ENCODE data around the gene MYBPC2. TPM values are rescaled to one million over a fixed set of nuclear protein-coding genes. Genes with fewer than 3 reads are reported as not detected.
"Not testable (repeated sequence)": the region's sequence is repeated elsewhere in the genome, so short reads cannot be mapped to it uniquely, and the experiment has no call there.

MYBPC2 gene
- total RNA-seq (1 to 10 TPM in 1 of 2 donors, under 1 TPM in 1; 0.89 to 3.5 TPM), polyA plus RNA-seq (ENCODE audit: insufficient read length in 2 of 2) (1 to 10 TPM in 1 of 2 donors, under 1 TPM in 1; 0.62 to 2.0 TPM)
- long read RNA-seq, donor 1, partial matches to known transcripts = 0 of 1 reads
- long read RNA-seq, donor 1, other reads (novel, unspliced or antisense) = 0 of 1 reads
- long read RNA-seq, donor 2 = 0 reads
- long read RNA-seq, donor 3 = 0 reads
- long read RNA-seq, donor 4 = 0 reads

DNA sequence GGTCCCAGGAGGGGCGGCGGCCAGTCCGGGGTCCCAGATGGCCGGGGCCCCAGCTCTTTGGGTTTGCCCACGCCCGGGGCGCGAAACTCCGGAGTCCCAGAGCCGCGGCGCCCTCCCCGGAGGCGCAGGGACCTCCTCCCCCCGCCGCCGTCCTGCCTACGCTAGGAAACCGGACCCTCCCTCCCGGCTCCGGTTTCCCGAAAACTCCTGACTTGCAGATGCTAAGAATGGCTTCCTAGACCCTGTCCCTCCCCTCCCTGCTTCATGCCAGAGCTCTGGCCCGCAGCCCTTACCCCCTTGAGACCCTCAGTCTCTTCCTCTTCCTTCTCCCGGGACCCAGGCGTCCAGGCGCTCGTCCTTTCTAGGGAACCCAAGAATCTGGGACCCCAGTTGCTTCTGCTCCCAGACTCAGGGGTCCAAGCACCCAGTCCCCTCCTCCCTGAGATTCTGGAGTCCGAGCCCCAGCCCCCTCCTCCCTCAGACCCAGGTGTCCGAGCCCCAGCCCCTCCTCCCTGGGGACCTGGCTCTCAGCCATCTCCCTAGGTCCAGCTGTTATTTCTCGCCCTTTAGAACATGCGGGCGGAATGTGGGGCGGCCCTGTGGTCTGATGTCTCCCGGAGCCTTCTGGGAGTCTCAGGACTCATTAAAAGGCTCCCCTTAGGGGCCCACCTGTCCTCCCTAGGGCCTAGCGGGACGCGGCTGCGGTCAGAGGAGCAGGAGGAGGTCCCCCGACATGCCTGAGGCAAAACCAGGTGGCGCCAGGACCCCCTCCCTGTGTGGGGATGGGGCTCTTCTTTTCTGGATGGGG, at the start of gene MYBPC2:
MYBPC2 (plus strand) TSS at position 672 of the 808 bp plus-strand sequence; CDS start at position 734, 62 bp downstream.
- Histone ChIP-seq H3K27ac (ENCODE audit: low read depth, low read length) (no peak within 1 kb of the TSS), H3K36me3 (ENCODE audit: control insufficient read depth, insufficient read depth, low read length) (no peaks in the 10 kb centered on the region), H3K4me3 (ENCODE audit: low read depth, low read length) (peak within 1 kb of the TSS; percentile 65), H3K9me3 (ENCODE audit: control insufficient read depth, insufficient read depth, low read length) (no peaks in the 10 kb centered on the region), H3K27me3 (ENCODE audit: control insufficient read depth, insufficient read depth, low read length) (peaks cover 29% of the 10 kb centered on the region), H3K4me1 (ENCODE audit: control insufficient read depth, insufficient read depth, low read length) (peaks cover 27% of the 10 kb centered on the region)
- DNase-seq (ENCODE audit: low read depth in 4 of 6, low spot score in 6 of 6) = peak in 3 of 6 donors; percentile 3 to 65 (median 33)
- 3% methylated on average over 40 of the region's 40 CpGs for WGBS (ENCODE audit: insufficient coverage)

DNA sequence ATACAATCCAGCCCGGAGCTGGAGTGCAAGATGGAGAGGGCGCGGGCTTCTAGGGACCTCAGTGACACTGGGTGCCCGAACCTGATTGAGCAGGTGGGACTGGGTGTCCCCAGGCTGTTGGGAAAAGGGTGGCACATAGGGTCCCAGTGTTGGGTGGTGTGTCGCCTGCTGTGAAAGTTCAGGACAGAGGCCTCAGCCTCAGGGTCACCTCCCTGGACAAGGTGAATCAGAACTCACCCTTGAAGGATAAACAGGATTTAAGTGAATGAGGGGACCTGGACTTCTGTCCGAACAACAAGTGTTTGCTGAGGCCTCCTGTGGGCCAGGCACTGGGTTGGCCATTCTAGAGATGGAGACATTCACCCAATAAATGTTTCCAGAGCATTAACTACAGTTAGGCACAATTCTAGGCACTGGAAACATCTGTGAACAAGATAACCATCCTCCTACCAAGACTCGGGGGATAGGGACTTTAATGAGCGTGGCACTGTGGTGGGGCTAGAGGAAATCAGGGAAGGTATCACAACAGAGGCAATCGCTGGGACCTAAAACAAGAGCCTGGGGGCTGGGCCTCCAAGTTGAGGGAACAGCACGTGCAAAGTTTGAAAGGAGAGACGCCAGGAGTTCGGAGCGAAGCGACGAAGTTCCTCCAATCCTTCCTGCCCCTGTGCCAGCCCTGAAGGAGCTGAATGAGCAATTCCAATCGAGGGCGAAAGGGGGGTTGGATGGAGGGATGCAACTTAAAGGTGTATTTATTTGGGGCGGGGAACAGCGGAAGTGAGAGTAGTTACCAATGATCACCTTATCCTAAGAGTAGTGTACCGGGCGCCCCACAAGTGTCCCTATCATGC, 49.5 kb upstream of the MYBPC2 start:
- DNase-seq (ENCODE audit: low read depth in 4 of 6, low spot score in 6 of 6) = peak in 1 of 6 donors; percentile 4
- peak overlapping the region; percentile 75 for H3K4me3 ChIP-seq (ENCODE audit: low read depth, low read length)
- H3K36me3 ChIP-seq (ENCODE audit: control insufficient read depth, insufficient read depth, low read length) = peaks cover 58% of the 10 kb centered on the region
- H3K9me3 ChIP-seq (ENCODE audit: control insufficient read depth, insufficient read depth, low read length) = no peaks in the 10 kb centered on the region
- no peaks in the 10 kb centered on the region for H3K27me3 ChIP-seq (ENCODE audit: control insufficient read depth, insufficient read depth, low read length)
- H3K4me1 ChIP-seq (ENCODE audit: control insufficient read depth, insufficient read depth, low read length) = peaks cover 52% of the 10 kb centered on the region
- WGBS (ENCODE audit: insufficient coverage) = 43% methylated on average over 17 of the region's 21 CpGs
- peak overlapping the region; percentile 93 for H3K27ac ChIP-seq (ENCODE audit: low read depth, low read length)

GRCh38 chr19:50383852-50384684, 48.6 kb upstream of the MYBPC2 start, which contains the start of gene POLD1:
Gene POLD1 (plus strand): TSS chr19:50384347. CDS start chr19:50398852, 14,505 bp downstream.
- H3K36me3 ChIP-seq (ENCODE audit: control insufficient read depth, insufficient read depth, low read length) = peaks cover 50% of the 10 kb centered on the region
- WGBS (ENCODE audit: insufficient coverage) = under 1% methylated on average over 77 of the region's 78 CpGs
- no peaks in the 10 kb centered on the region for H3K9me3 ChIP-seq (ENCODE audit: control insufficient read depth, insufficient read depth, low read length)
- peak within 1 kb of the TSS; percentile 93 for H3K27ac ChIP-seq (ENCODE audit: low read depth, low read length)
- peak within 1 kb of the TSS; percentile 75 for H3K4me3 ChIP-seq (ENCODE audit: low read depth, low read length)
- H3K4me1 ChIP-seq (ENCODE audit: control insufficient read depth, insufficient read depth, low read length) = peaks cover 48% of the 10 kb centered on the region
- peak; percentile 83 to 99 (median 89) for DNase-seq (ENCODE audit: low read depth in 4 of 6, low spot score in 6 of 6)
- H3K27me3 ChIP-seq (ENCODE audit: control insufficient read depth, insufficient read depth, low read length) = no peaks in the 10 kb centered on the region

GRCh38 chr19:50384685-50385535, 47.8 kb upstream of the MYBPC2 start:
- WGBS (ENCODE audit: insufficient coverage) = 15% methylated on average over 26 of the region's 26 CpGs
- peak in 1 of 6 donors; percentile 6 for DNase-seq (ENCODE audit: low read depth in 4 of 6, low spot score in 6 of 6)
- Histone ChIP-seq H3K27ac (ENCODE audit: low read depth, low read length) (peak overlapping the region; percentile 93), H3K4me3 (ENCODE audit: low read depth, low read length) (peak overlapping the region; percentile 75), H3K36me3 (ENCODE audit: control insufficient read depth, insufficient read depth, low read length) (peaks cover 42% of the 10 kb centered on the region), H3K4me1 (ENCODE audit: control insufficient read depth, insufficient read depth, low read length) (peaks cover 42% of the 10 kb centered on the region), H3K27me3 (ENCODE audit: control insufficient read depth, insufficient read depth, low read length) (no peaks in the 10 kb centered on the region), H3K9me3 (ENCODE audit: control insufficient read depth, insufficient read depth, low read length) (no peaks in the 10 kb centered on the region)

- no peak overlapping the region for H3K4me3 ChIP-seq (ENCODE audit: low read depth, low read length)
Observed at GRCh38 chr19:50387176-50387867, 45.4 kb upstream of the MYBPC2 start.

GRCh38 chr19:50387868-50388245, 44.8 kb upstream of the MYBPC2 start:
- DNase-seq (ENCODE audit: low read depth in 4 of 6, low spot score in 6 of 6) = no peak
- WGBS (ENCODE audit: insufficient coverage) = 79% methylated on average over 6 of the region's 8 CpGs
- no peaks in the 10 kb centered on the region for H3K27me3 ChIP-seq (ENCODE audit: control insufficient read depth, insufficient read depth, low read length)
- no peak overlapping the region for H3K27ac ChIP-seq (ENCODE audit: low read depth, low read length)
- H3K9me3 ChIP-seq (ENCODE audit: control insufficient read depth, insufficient read depth, low read length) = no peaks in the 10 kb centered on the region
- peaks cover 14% of the 10 kb centered on the region for H3K36me3 ChIP-seq (ENCODE audit: control insufficient read depth, insufficient read depth, low read length)
- peaks cover 31% of the 10 kb centered on the region for H3K4me1 ChIP-seq (ENCODE audit: control insufficient read depth, insufficient read depth, low read length)
- H3K4me3 ChIP-seq (ENCODE audit: low read depth, low read length) = no peak overlapping the region

More at GRCh38 chr19:50387176-50387867, 45.4 kb upstream of the MYBPC2 start:
- H3K9me3 ChIP-seq (ENCODE audit: control insufficient read depth, insufficient read depth, low read length) = no peaks in the 10 kb centered on the region
- peaks cover 20% of the 10 kb centered on the region for H3K36me3 ChIP-seq (ENCODE audit: control insufficient read depth, insufficient read depth, low read length)
- H3K4me1 ChIP-seq (ENCODE audit: control insufficient read depth, insufficient read depth, low read length) = peaks cover 31% of the 10 kb centered on the region
- no peak overlapping the region for H3K27ac ChIP-seq (ENCODE audit: low read depth, low read length)
- H3K27me3 ChIP-seq (ENCODE audit: control insufficient read depth, insufficient read depth, low read length) = no peaks in the 10 kb centered on the region
- 88% methylated on average over 18 of the region's 21 CpGs for WGBS (ENCODE audit: insufficient coverage)
- DNase-seq (ENCODE audit: low read depth in 4 of 6, low spot score in 6 of 6) = no peak

DNA sequence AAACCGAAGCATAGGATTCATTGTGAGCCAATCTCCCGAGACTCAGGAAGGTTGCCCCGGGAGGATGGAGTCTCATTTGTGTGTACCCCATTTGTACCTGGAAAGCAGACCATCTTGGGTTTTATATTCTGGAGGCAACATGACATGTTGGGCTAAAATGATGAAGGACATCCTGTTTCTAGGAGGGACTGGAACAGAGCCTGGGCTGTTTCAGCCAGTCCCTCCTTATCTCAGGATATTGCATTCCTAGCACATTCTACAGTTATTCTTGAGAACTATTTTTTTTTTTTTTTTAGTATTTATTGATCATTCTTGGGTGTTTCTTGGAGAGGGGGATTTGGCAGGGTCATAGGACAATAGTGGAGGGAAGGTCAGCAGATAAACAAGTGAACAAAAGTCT, 42.4 kb upstream of the MYBPC2 start:
- no CpG with 5 or more reads among the region's 3 CpGs for WGBS (ENCODE audit: insufficient coverage)
- H3K27me3 ChIP-seq (ENCODE audit: control insufficient read depth, insufficient read depth, low read length); DNase-seq (ENCODE audit: low read depth in 4 of 6, low spot score in 6 of 6); H3K9me3 ChIP-seq (ENCODE audit: control insufficient read depth, insufficient read depth, low read length); H3K27ac ChIP-seq (ENCODE audit: low read depth, low read length); H3K4me3 ChIP-seq (ENCODE audit: low read depth, low read length): not testable (repeated sequence)
- H3K4me1 ChIP-seq (ENCODE audit: control insufficient read depth, insufficient read depth, low read length) = peaks cover 14% of the 10 kb centered on the region
- H3K36me3 ChIP-seq (ENCODE audit: control insufficient read depth, insufficient read depth, low read length) = peaks cover 15% of the 10 kb centered on the region

- not testable (repeated sequence) for H3K27ac ChIP-seq (ENCODE audit: low read depth, low read length); H3K4me3 ChIP-seq (ENCODE audit: low read depth, low read length); DNase-seq (ENCODE audit: low read depth in 4 of 6, low spot score in 6 of 6); H3K27me3 ChIP-seq (ENCODE audit: control insufficient read depth, insufficient read depth, low read length); H3K9me3 ChIP-seq (ENCODE audit: control insufficient read depth, insufficient read depth, low read length); H3K4me1 ChIP-seq (ENCODE audit: control insufficient read depth, insufficient read depth, low read length)
- WGBS (ENCODE audit: insufficient coverage) = 99% methylated on average over 15 of the region's 23 CpGs
- H3K36me3 ChIP-seq (ENCODE audit: control insufficient read depth, insufficient read depth, low read length) = peaks cover 15% of the 10 kb centered on the region
Observed at GRCh38 chr19:50390952-50391351, 41.7 kb upstream of the MYBPC2 start.
